GM21529 (cell line): Measurements from ENCODE around the gene DLG2.
"Not testable (repeated sequence)": the region's sequence is repeated elsewhere in the genome, so short reads cannot be mapped to it uniquely, and the experiment has no call there.

Source experiments
- ATAC-seq: cut with Tn5 transposase; IDR thresholded peaks from one replicate; pipeline ENCODE4 v1.9.1; 2021; ENCODE audit not compliant: unreplicated experiment

Gene DLG2

GRCh38 chr11:83642500-83642899 is 1984.6 kb downstream of the DLG2 start:
- no peak for ATAC-seq

- no peak for ATAC-seq
These were observed 1985.6 kb downstream of the DLG2 start for GRCh38 chr11:83641511-83641910.

- ATAC-seq, result no peak
These were observed 1987.0 kb downstream of the DLG2 start for GRCh38 chr11:83639995-83640758.

GRCh38 chr11:83635166-83635565 is 1992.0 kb downstream of the DLG2 start:
- no peak for ATAC-seq

- ATAC-seq, result no peak
These were observed 1996.9 kb downstream of the DLG2 start for GRCh38 chr11:83630211-83630610.

GRCh38 chr11:83629775-83630174 is 1997.4 kb downstream of the DLG2 start:
- ATAC-seq, result no peak

- no peak for ATAC-seq
These were observed 1998.4 kb downstream of the DLG2 start for GRCh38 chr11:83628622-83629355.

GRCh38 chr11:83625336-83625735 is 2001.8 kb downstream of the DLG2 start:
- no peak for ATAC-seq

- no peak for ATAC-seq
These were observed 2009.5 kb downstream of the DLG2 start for GRCh38 chr11:83617671-83618070.

- ATAC-seq, result peak; percentile 32
These were observed 2013.4 kb downstream of the DLG2 start for GRCh38 chr11:83613767-83614121.

- peak; percentile 93 for ATAC-seq
These were observed 2014.0 kb downstream of the DLG2 start for GRCh38 chr11:83612891-83613766.

GRCh38 chr11:83611600-83611999 is 2015.5 kb downstream of the DLG2 start:
- no peak for ATAC-seq

- no peak for ATAC-seq
These were observed 2016.1 kb downstream of the DLG2 start for GRCh38 chr11:83611031-83611430.

- no peak for ATAC-seq
These were observed 2018.0 kb downstream of the DLG2 start for GRCh38 chr11:83609191-83609590.

- no peak for ATAC-seq
These were observed 2018.6 kb downstream of the DLG2 start for GRCh38 chr11:83608571-83608970.

GRCh38 chr11:83601914-83602527 is 2025.1 kb downstream of the DLG2 start:
- no peak for ATAC-seq

GRCh38 chr11:83601201-83601913 is 2025.8 kb downstream of the DLG2 start:
- ATAC-seq, result no peak

GRCh38 chr11:83600661-83601060 is 2026.5 kb downstream of the DLG2 start:
- ATAC-seq, result no peak

GRCh38 chr11:83599066-83599465 is 2028.1 kb downstream of the DLG2 start:
- ATAC-seq, result no peak

GRCh38 chr11:83587797-83588196 is 2039.3 kb downstream of the DLG2 start:
- not testable (repeated sequence) for ATAC-seq
